Measurements from ENCODE around the gene CXorf49.
"Not testable (repeated sequence)": the region's sequence is repeated elsewhere in the genome, so short reads cannot be mapped to it uniquely, and the experiment has no call there.

The CXorf49 gene

GRCh38 chrX:71697466-71698298 lies 20.4 kb downstream of the CXorf49 start:
- H3K36me3 ChIP-seq; DNase-seq; intact Hi-C loops (cut with DNase I; ENCODE audit: low total_unique reads); H3K4me1 ChIP-seq; H3K27ac ChIP-seq; H3K9me3 ChIP-seq; H3K4me3 ChIP-seq; H3K27me3 ChIP-seq: not testable (repeated sequence)

GRCh38 chrX:71696641-71697465 lies 21.2 kb downstream of the CXorf49 start:
- H3K27ac ChIP-seq; H3K4me1 ChIP-seq; intact Hi-C loops (cut with DNase I; ENCODE audit: low total_unique reads); H3K27me3 ChIP-seq; H3K36me3 ChIP-seq; H3K4me3 ChIP-seq; DNase-seq; H3K9me3 ChIP-seq: not testable (repeated sequence)

- no peaks in the 10 kb centered on the region for H3K9me3 ChIP-seq
- H3K4me1 ChIP-seq: no peaks in the 10 kb centered on the region
- no peaks in the 10 kb centered on the region for H3K36me3 ChIP-seq
- DNase-seq: no peak
- no peak overlapping the region for H3K27ac ChIP-seq
- no peak overlapping the region for H3K4me3 ChIP-seq
- intact Hi-C loops (cut with DNase I; ENCODE audit: low total_unique reads): no loop called here
- no peaks in the 10 kb centered on the region for H3K27me3 ChIP-seq
- TF ChIP-seq CTCF (IDR thresholded peaks at IDR 0.05): no peak
These were observed 38.4 kb downstream of the CXorf49 start for GRCh38 chrX:71679575-71680207.

GRCh38 chrX:71677195-71677594 lies 40.9 kb downstream of the CXorf49 start:
- H3K36me3 ChIP-seq; H3K27ac ChIP-seq; H3K4me1 ChIP-seq; intact Hi-C loops (cut with DNase I; ENCODE audit: low total_unique reads); H3K4me3 ChIP-seq; H3K9me3 ChIP-seq; DNase-seq; H3K27me3 ChIP-seq: not testable (repeated sequence)

- H3K4me1 ChIP-seq; H3K27me3 ChIP-seq; H3K4me3 ChIP-seq; H3K36me3 ChIP-seq; H3K27ac ChIP-seq; intact Hi-C loops (cut with DNase I; ENCODE audit: low total_unique reads); H3K9me3 ChIP-seq: not testable (repeated sequence)
- DNase-seq: peak in 1 of 2 donors; percentile 27
These were observed 41.9 kb downstream of the CXorf49 start for GRCh38 chrX:71676068-71676795.

GRCh38 chrX:71675636-71676035 lies 42.4 kb downstream of the CXorf49 start:
- peak in 1 of 2 donors; percentile 9 for DNase-seq
- H3K4me3 ChIP-seq; H3K4me1 ChIP-seq; H3K27ac ChIP-seq; H3K36me3 ChIP-seq; H3K9me3 ChIP-seq; intact Hi-C loops (cut with DNase I; ENCODE audit: low total_unique reads); H3K27me3 ChIP-seq: not testable (repeated sequence)

GRCh38 chrX:71671938-71672337 lies 46.1 kb downstream of the CXorf49 start:
- H3K36me3 ChIP-seq: no peaks in the 10 kb centered on the region
- peak in 1 of 2 donors; percentile 16 for DNase-seq

More at GRCh38 chrX:71671938-71672337, 46.1 kb downstream of the CXorf49 start:
- TF ChIP-seq CTCF (IDR thresholded peaks at IDR 0.05): no peak
- Histone ChIP-seq H3K9me3 (no peaks in the 10 kb centered on the region), H3K4me1 (no peaks in the 10 kb centered on the region), H3K4me3 (no peak overlapping the region), H3K27me3 (no peaks in the 10 kb centered on the region), H3K27ac (no peak overlapping the region)
- intact Hi-C loops (cut with DNase I; ENCODE audit: low total_unique reads): no loop called here

Measured in tibial artery (tissue), 4 donors.